Astrocyte (in vitro differentiated cells and primary cell): ENCODE data around the gene TMEM44. TPM values are rescaled to one million over a fixed set of nuclear protein-coding genes. Genes with fewer than 3 reads are reported as not detected.

Source experiments
- DNase-seq: peaks from one replicate; pipeline ENCODE4 v3.0.0-alpha.2; 2010; ENCODE audit warnings: low read depth
- FAIRE-seq: peaks from 2 replicates; lab custom pipeline; 2011; peaks lifted over from hg19 to GRCh38; lab: Jason Lieb, UNC
- H2AFZ ChIP-seq: 2 replicates; pipeline ENCODE4 v1.6.0; 2012; ENCODE audit warnings: low read depth, low read length, inconsistent platforms
- H3K27ac ChIP-seq: 2 replicates; pipeline ENCODE4 v1.5.1; 2011; ENCODE audit warnings: low read depth, low read length, inconsistent platforms
- H3K27me3 ChIP-seq: 2 replicates; pipeline ENCODE4 v1.6.0; 2011; ENCODE audit warnings: low read length, inconsistent platforms; ENCODE audit not compliant: insufficient read depth
- H3K36me3 ChIP-seq: 2 replicates; pipeline ENCODE4 v1.5.1; 2011; ENCODE audit warnings: low read length, inconsistent platforms; ENCODE audit not compliant: insufficient read depth
- H3K4me1 ChIP-seq: 2 replicates; pipeline ENCODE4 v1.5.1; 2011; ENCODE audit warnings: low read length, inconsistent platforms; ENCODE audit not compliant: insufficient read depth
- H3K4me2 ChIP-seq: 2 replicates; pipeline ENCODE4 v1.6.0; 2012; ENCODE audit warnings: low read length, inconsistent platforms
- H3K4me3 ChIP-seq: 2 replicates; pipeline ENCODE4 v1.5.1; 2011; ENCODE audit warnings: low read depth, mild to moderate bottlenecking, low read length, inconsistent platforms; ENCODE audit not compliant: insufficient read depth
- H3K79me2 ChIP-seq: 2 replicates; pipeline ENCODE4 v1.6.0; 2012; ENCODE audit warnings: mild to moderate bottlenecking, low read length, inconsistent platforms; ENCODE audit not compliant: insufficient read depth
- H3K9ac ChIP-seq: 2 replicates; pipeline ENCODE4 v1.6.0; 2012; ENCODE audit warnings: mild to moderate bottlenecking, low read length, inconsistent platforms
- H3K9me3 ChIP-seq: 2 replicates; pipeline ENCODE4 v1.5.1; 2012; ENCODE audit warnings: low read depth, mild to moderate bottlenecking, low read length, inconsistent platforms; ENCODE audit not compliant: insufficient read depth
- H4K20me1 ChIP-seq: 2 replicates; pipeline ENCODE4 v1.6.0; 2012; ENCODE audit warnings: low read length, inconsistent platforms; ENCODE audit not compliant: insufficient read depth
- H3K27ac Mint-ChIP-seq: one replicate; pipeline ENCODE4 v1.8.0; 2021; ENCODE audit warnings: mild to moderate bottlenecking, mixed read lengths; ENCODE audit not compliant: unreplicated experiment
- H3K27me3 Mint-ChIP-seq: one replicate; pipeline ENCODE4 v1.8.0; 2021; ENCODE audit warnings: low read depth, mixed read lengths; ENCODE audit not compliant: unreplicated experiment
- H3K36me3 Mint-ChIP-seq: one replicate; pipeline ENCODE4 v1.8.0; 2021; ENCODE audit warnings: low read depth, mixed read lengths; ENCODE audit not compliant: unreplicated experiment
- H3K4me1 Mint-ChIP-seq: one replicate; pipeline ENCODE4 v1.8.0; 2021; ENCODE audit warnings: low read depth, mixed read lengths; ENCODE audit not compliant: unreplicated experiment
- H3K4me3 Mint-ChIP-seq: one replicate; pipeline ENCODE4 v1.8.0; 2021; ENCODE audit warnings: mild to moderate bottlenecking, moderate library complexity, mixed read lengths; ENCODE audit not compliant: unreplicated experiment
- H3K9me3 Mint-ChIP-seq: one replicate; pipeline ENCODE4 v1.8.0; 2021; ENCODE audit warnings: mild to moderate bottlenecking, mixed read lengths; ENCODE audit not compliant: unreplicated experiment
- CTCF ChIP-seq: IDR thresholded peaks from 2 replicates; pipeline ENCODE4 v1.5.1; 2011; ENCODE audit warnings: low read depth, mild to moderate bottlenecking, inconsistent platforms, low read length, moderate library complexity; ENCODE audit not compliant: insufficient read depth
- EZH2 ChIP-seq: IDR thresholded peaks from 2 replicates; pipeline ENCODE4 v1.6.1; 2012; ENCODE audit warnings: mild to moderate bottlenecking, low read length, inconsistent platforms; ENCODE audit not compliant: insufficient read depth
- total RNA-seq: library from RNA; stranded (reverse); gene quantifications from 2 replicates; pipeline ENCODE4 v1.2.1, GENCODE V29; 2021

The TMEM44 gene
- total RNA-seq, 1 donor from 2014 or later, result 9.8 TPM

- Histone ChIP-seq H3K9ac (no peak overlapping the region), H3K9me3 (no peaks in the 10 kb centered on the region), H3K79me2 (peaks cover 16% of the 10 kb centered on the region), H3K4me1 (peaks cover 42% of the 10 kb centered on the region), H3K27ac (no peak overlapping the region), H3K27me3 (no peaks in the 10 kb centered on the region), H3K4me3 (no peak overlapping the region), H3K4me2 (no peak overlapping the region), H2AFZ (no peak overlapping the region), H4K20me1 (no peaks in the 10 kb centered on the region), H3K36me3 (peaks cover 2% of the 10 kb centered on the region)
- H3K27me3 Mint-ChIP-seq, result no peaks in the 10 kb centered on the region
- no peak for TF ChIP-seq CTCF
- DNase-seq (no peak), FAIRE-seq (no peak)
- peaks cover 6% of the 10 kb centered on the region for H3K36me3 Mint-ChIP-seq
- peak overlapping the region; percentile 24 for H3K4me3 Mint-ChIP-seq
- peaks cover 20% of the 10 kb centered on the region for H3K4me1 Mint-ChIP-seq
- H3K27ac Mint-ChIP-seq, result peak overlapping the region; percentile 34
- peaks cover 8% of the 10 kb centered on the region for H3K9me3 Mint-ChIP-seq
Measured at GRCh38 chr3:194582196-194582905, 50.9 kb downstream of the TMEM44 start.

GRCh38 chr3:194579091-194579606 is 54.1 kb downstream of the TMEM44 start:
- H3K4me2 ChIP-seq, result no peak overlapping the region
- H3K79me2 ChIP-seq, result peaks cover 4% of the 10 kb centered on the region
- H3K4me1 ChIP-seq, result peaks cover 38% of the 10 kb centered on the region
- H3K27me3 Mint-ChIP-seq, result no peaks in the 10 kb centered on the region
- H3K27ac ChIP-seq, result peak overlapping the region; percentile 94
- no peaks in the 10 kb centered on the region for H3K36me3 ChIP-seq
- no peak overlapping the region for H3K4me3 Mint-ChIP-seq
- H3K27me3 ChIP-seq, result no peaks in the 10 kb centered on the region
- H3K27ac Mint-ChIP-seq, result peak overlapping the region; percentile 81
- no peak for TF ChIP-seq EZH2
- TF ChIP-seq CTCF, result no peak
- no peak overlapping the region for H3K4me3 ChIP-seq
- FAIRE-seq (no peak), DNase-seq (peak; percentile 95)
- H3K9me3 ChIP-seq, result no peaks in the 10 kb centered on the region
- H3K9ac ChIP-seq, result peak overlapping the region; percentile 70
- H2AFZ ChIP-seq, result no peak overlapping the region
- H3K9me3 Mint-ChIP-seq, result peaks cover 4% of the 10 kb centered on the region
- H3K4me1 Mint-ChIP-seq, result peaks cover 20% of the 10 kb centered on the region
- H3K36me3 Mint-ChIP-seq, result no peaks in the 10 kb centered on the region
- H4K20me1 ChIP-seq, result no peaks in the 10 kb centered on the region
